GM12864 (cell line): Measurements from ENCODE around the gene SLC7A5.

ENCODE experiments used
- DNase-seq: peaks from one replicate; pipeline ENCODE4 v3.0.0-alpha.2; 2011; ENCODE audit warnings: low read depth
- H3K4me3 ChIP-seq: 2 replicates; pipeline ENCODE4 v1.5.1; 2011; ENCODE audit warnings: mild to moderate bottlenecking, low read depth, low read length, control low read depth
- TF ChIP-seq, protein P1 (sequence below): IDR thresholded peaks from 2 replicates; pipeline ENCODE4 v1.5.1; 2011; ENCODE audit warnings: low read depth, mild to moderate bottlenecking, moderate library complexity, low read length, control low read depth, inconsistent platforms; ENCODE audit errors: missing control alignments

Gene SLC7A5

DNA sequence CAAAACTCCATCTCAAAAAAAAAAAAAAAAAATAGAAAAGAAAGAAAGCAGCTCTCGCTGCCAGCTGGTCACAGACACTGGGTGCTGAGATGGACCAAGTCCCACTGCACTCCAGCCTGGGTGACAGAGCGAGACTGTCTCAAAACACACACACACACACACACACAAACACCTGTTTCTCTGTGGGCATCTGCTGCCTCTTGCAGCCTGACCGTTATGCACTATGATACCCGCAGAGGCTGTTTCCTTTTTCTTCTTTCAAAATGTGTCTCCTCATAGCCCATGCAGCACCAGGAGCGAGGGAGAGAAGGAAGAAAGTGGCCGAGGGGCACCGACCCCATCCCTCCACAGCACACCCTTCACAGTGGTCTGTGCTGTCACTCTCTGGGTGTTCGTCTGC lies 66.6 kb downstream of the SLC7A5 start:
- no peak overlapping the region for H3K4me3 ChIP-seq
- TF ChIP-seq, protein P1, sequence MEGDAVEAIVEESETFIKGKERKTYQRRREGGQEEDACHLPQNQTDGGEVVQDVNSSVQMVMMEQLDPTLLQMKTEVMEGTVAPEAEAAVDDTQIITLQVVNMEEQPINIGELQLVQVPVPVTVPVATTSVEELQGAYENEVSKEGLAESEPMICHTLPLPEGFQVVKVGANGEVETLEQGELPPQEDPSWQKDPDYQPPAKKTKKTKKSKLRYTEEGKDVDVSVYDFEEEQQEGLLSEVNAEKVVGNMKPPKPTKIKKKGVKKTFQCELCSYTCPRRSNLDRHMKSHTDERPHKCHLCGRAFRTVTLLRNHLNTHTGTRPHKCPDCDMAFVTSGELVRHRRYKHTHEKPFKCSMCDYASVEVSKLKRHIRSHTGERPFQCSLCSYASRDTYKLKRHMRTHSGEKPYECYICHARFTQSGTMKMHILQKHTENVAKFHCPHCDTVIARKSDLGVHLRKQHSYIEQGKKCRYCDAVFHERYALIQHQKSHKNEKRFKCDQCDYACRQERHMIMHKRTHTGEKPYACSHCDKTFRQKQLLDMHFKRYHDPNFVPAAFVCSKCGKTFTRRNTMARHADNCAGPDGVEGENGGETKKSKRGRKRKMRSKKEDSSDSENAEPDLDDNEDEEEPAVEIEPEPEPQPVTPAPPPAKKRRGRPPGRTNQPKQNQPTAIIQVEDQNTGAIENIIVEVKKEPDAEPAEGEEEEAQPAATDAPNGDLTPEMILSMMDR: no peak

DNA sequence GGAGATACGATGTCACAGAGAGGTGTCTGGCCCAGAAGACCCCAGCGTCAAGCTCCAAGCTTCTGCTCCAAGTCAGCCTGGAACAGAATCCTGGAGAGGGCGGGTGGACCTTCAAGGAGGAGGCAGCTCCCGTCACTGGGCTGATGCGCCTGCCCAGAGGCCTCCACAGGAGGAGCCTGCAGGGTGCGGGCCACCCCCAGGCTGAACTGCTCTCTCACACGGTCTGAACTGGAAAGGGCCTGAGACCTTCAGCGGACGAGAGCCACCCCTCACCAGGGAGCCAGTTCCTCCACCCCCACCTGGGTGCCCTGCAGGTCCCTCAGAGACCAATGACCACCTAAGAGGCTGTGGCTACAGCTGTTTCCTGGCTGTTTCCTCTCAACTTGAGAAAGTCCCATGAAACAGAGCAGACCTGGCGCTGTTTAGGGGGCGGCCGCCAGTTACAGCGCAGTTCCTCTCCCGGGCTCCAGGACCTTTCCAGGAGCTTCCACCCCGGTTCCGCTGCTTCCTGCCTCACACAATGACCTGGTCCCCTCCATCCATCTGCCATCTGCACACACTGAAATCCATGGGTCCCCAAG lies 67.5 kb downstream of the SLC7A5 start:
- no peak overlapping the region for H3K4me3 ChIP-seq
- TF ChIP-seq, protein P1: no peak
- no peak for DNase-seq

More for the DNA sequence above, 66.6 kb downstream of the SLC7A5 start:
- peak; percentile 53 for DNase-seq

DNA sequence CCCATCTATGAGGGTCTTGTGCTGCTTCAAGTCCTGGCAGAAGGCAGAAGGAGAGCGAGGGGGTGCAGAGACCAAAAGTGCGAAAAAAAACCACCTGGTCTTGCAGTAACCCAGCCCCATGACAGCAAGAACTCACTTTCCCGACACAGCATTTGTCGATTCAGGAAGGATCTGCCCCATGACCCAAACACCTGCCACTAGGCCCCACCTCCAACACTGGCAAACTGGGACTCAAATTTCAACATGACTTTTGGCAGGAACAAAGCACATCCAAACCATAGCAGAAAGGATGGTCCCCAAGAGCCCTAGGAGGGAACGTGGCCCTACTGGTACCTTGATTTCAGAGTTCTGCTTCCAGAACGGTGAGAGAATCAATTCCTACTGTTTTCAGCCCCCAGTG lies 68.8 kb downstream of the SLC7A5 start:
- no peak overlapping the region for H3K4me3 ChIP-seq
- TF ChIP-seq, protein P1: no peak
- DNase-seq: no peak

DNA sequence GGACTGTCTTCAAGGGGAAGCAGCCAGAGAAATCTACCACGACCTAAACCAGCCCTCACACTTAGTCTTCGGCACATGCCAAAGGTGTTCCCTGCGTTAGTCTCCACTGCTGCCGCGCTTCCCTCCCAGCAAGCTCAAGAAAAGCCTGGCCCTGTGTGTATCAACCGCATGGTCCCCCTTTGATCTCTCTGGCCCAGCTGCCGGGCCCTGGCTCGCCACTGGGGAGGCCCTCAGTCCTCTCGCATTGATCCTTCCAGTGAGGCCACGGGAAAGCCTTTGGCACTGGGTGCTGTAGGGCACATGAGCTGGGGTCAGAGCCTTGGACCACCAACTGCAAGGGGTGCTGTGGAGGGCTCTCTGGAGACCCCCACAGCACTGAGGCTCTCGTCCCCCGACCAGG lies 74.0 kb downstream of the SLC7A5 start:
- DNase-seq: no peak
- no peak overlapping the region for H3K4me3 ChIP-seq
- TF ChIP-seq, protein P1: no peak

DNA sequence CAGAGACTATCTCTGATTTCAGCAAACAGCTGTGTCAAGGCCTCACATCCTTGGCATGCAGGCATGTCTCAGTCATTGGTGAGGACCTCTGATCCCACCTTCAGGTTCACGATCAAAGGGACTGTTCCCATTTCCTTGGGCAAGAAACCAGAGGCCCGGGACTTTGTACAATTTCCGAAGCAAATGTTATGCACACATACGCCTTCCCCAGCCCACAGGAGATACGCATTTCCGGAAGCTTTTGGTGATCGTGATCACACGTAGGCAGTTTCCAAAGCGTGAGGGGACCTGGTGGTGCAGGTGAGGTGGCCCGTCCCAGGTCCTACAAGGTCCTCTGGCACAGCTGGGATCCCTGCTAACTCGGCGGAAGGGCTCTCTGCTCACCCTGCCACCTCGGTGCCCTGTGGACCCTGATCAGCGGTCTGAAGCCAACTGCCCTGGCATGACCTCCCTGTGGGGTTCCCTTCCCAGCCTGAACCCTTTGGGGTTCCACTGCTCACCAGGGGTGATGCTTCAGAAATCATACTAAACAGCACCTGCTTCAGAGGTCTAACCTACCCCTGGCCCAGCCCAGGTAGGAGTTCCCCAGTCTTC lies 74.7 kb downstream of the SLC7A5 start:
- TF ChIP-seq, protein P1: no peak
- H3K4me3 ChIP-seq: no peak overlapping the region
- DNase-seq: no peak

DNA sequence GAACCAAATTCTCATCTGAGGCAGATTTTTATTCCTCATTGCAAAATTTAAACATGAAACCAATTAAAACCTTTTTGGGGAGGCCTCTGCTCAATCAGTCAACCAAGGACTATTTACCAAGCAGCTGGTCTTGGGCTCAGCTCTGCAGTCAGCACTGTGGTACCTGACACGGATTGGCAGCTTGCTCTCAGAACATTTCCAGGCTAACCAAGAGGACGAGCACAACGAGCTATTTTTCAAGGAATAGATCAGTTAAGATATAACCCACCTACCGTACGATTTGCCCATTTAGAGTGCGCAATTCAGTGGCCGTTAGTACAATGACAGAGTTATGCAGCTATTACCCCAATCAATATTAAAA lies 77.1 kb downstream of the SLC7A5 start:
- DNase-seq: no peak
- TF ChIP-seq, protein P1: no peak
- H3K4me3 ChIP-seq: no peak overlapping the region

DNA sequence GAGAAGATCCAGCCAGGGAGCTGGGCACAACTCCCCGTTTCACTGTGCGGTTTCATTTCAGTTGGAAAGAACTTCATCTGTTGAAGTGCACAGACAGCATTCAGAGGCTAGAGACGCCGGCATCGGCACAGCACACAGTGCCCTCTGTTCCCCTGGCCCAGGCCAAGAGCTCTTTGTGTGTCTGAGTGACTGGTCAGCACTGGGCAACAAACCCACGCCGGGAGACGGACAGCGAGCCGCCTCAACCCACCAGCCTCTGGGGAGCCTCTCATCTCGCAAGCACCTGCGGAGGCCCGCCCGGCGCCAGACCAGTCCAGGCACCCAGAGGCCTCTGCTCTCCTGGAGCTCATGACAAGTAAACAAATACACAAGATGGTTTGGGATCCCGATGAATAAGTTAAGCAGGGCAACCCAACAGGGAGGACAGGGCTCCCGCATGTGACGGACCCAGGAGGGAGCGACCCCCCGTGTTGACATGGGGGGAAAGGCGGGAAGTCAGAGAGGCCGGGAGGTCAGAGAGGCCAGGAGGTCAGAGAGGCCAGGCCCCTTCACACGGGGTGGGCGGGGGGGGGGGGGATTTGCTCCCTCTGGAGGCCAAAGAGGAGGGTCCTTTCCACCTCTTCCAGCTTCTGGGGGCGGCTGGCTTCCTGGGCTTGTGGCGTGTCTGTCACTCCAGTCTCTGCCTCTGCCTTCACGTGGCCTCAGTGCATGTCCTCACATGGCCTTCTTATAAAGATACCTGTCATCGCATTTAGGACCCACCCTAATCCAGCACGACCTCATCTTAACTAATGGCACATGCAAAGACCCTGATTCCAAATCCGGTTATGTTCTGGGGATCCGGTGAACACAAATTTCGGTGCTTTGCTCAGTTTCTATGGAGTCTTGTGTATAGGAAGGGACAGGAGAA lies 77.8 kb downstream of the SLC7A5 start:
- DNase-seq: no peak
- H3K4me3 ChIP-seq: no peak overlapping the region
- TF ChIP-seq, protein P1: no peak
